GM23338 (cell line): ENCODE measurements around the gene IGDCC3. TPM values are rescaled to one million over a fixed set of nuclear protein-coding genes. Genes with fewer than 3 reads are reported as not detected.

Experiments
- ATAC-seq: fragments of 200-7000 bp; cut with Tn5 transposase; 3 replicates; pipeline ENCODE4 v1.9.1; 2020
- DNase-seq: peaks from one replicate; pipeline ENCODE4 v3.0.0-alpha.2; 2015; ENCODE audit warnings: low spot score
- H2AFZ ChIP-seq: fragments of 200-600 bp; sonication (generic); 2 replicates; pipeline ENCODE4 v1.8.0; 2016; ENCODE audit warnings: antibody characterized with exemption, mild to moderate bottlenecking, moderate library complexity
- H3F3A ChIP-seq: fragments of 200-600 bp; sonication (generic); replicated peaks from 2 replicates; pipeline ENCODE4 v1.8.0; 2017; ENCODE audit warnings: antibody characterized with exemption, mixed run types, low read depth
- H3K27ac ChIP-seq: fragments of 200-600 bp; sonication (generic); 2 replicates; pipeline ENCODE4 v1.6.1; 2016; ENCODE audit warnings: low read depth
- H3K27me3 ChIP-seq: fragments of 200-600 bp; sonication (generic); 2 replicates; pipeline ENCODE4 v1.8.0; 2016; ENCODE audit warnings: mild to moderate bottlenecking, mixed run types, moderate library complexity; ENCODE audit not compliant: insufficient read depth
- H3K36me3 ChIP-seq: fragments of 200-600 bp; sonication (generic); 2 replicates; pipeline ENCODE4 v1.8.0; 2016; ENCODE audit warnings: mild to moderate bottlenecking; ENCODE audit not compliant: insufficient read depth
- H3K4me1 ChIP-seq: fragments of 200-600 bp; sonication (generic); 2 replicates; pipeline ENCODE4 v1.8.0; 2016; ENCODE audit warnings: mild to moderate bottlenecking, moderate library complexity; ENCODE audit not compliant: insufficient read depth
- H3K4me2 ChIP-seq: fragments of 200-600 bp; sonication (generic); 2 replicates; pipeline ENCODE4 v1.7.1; 2017; ENCODE audit warnings: mixed run types
- H3K4me3 ChIP-seq: fragments of 200-600 bp; sonication (generic); 2 replicates; pipeline ENCODE4 v1.6.1; 2016; ENCODE audit warnings: mixed run types
- H3K79me2 ChIP-seq: fragments of 200-600 bp; sonication (generic); replicated peaks from 2 replicates; pipeline ENCODE4 v1.8.0; 2017; ENCODE audit warnings: mild to moderate bottlenecking; ENCODE audit not compliant: insufficient read depth
- H3K9me2 ChIP-seq: fragments of 200-600 bp; sonication (generic); 2 replicates; pipeline ENCODE4 v1.8.0; 2017; ENCODE audit not compliant: insufficient read depth
- H4K20me1 ChIP-seq: fragments of 200-600 bp; sonication (generic); replicated peaks from 2 replicates; pipeline ENCODE4 v1.8.0; 2017; ENCODE audit warnings: mild to moderate bottlenecking; ENCODE audit not compliant: insufficient read depth
- H3K27ac Mint-ChIP-seq: 2 replicates; pipeline ENCODE4 v1.8.0; 2020; ENCODE audit warnings: inconsistent platforms, mild to moderate bottlenecking, moderate library complexity, mixed read lengths
- H3K27me3 Mint-ChIP-seq: 3 replicates; pipeline ENCODE4 v1.8.0; 2022; ENCODE audit warnings: low read depth, mild to moderate bottlenecking, moderate library complexity, mixed read lengths, inconsistent platforms; ENCODE audit not compliant: insufficient read depth, poor library complexity
- H3K36me3 Mint-ChIP-seq: 3 replicates; pipeline ENCODE4 v1.8.0; 2021; ENCODE audit warnings: low read depth, mild to moderate bottlenecking, inconsistent platforms, moderate library complexity, mixed read lengths
- H3K4me1 Mint-ChIP-seq: 3 replicates; pipeline ENCODE4 v1.8.0; 2020; ENCODE audit warnings: mild to moderate bottlenecking, inconsistent platforms, mixed read lengths
- H3K4me3 Mint-ChIP-seq: 3 replicates; pipeline ENCODE4 v1.8.0; 2021; ENCODE audit warnings: moderate library complexity, mild to moderate bottlenecking, inconsistent platforms, mixed read lengths
- H3K9me3 Mint-ChIP-seq: 3 replicates; pipeline ENCODE4 v1.8.0; 2020; ENCODE audit warnings: moderate library complexity, mild to moderate bottlenecking, inconsistent platforms, mixed read lengths
- CREB1 ChIP-seq: fragments of 250-450 bp; sonication (Bioruptor Pico); IDR thresholded peaks from 2 replicates; pipeline ENCODE4 v1.5.0; 2020; ENCODE audit warnings: low read depth, mild to moderate bottlenecking, moderate library complexity
- EZH2 ChIP-seq: fragments of 200-600 bp; sonication (generic); IDR thresholded peaks from one replicate; pipeline ENCODE4 v1.8.0; 2017; ENCODE audit warnings: antibody characterized with exemption, mild to moderate bottlenecking, low read depth; ENCODE audit not compliant: unreplicated experiment
- EZH2phosphoT487 ChIP-seq: fragments of 200-600 bp; sonication (generic); IDR thresholded peaks from one replicate; pipeline ENCODE4 v1.8.1; 2018; ENCODE audit warnings: antibody characterized with exemption; ENCODE audit not compliant: unreplicated experiment
- JUNB ChIP-seq: IDR thresholded peaks from one replicate; pipeline ENCODE4 v1.6.1; 2016; ENCODE audit warnings: antibody characterized with exemption; ENCODE audit not compliant: unreplicated experiment
- NANOG ChIP-seq: IDR thresholded peaks from 2 replicates; pipeline ENCODE4 v1.6.1; 2016; ENCODE audit warnings: antibody characterized with exemption, borderline replicate concordance
- POLR2AphosphoS5 ChIP-seq: IDR thresholded peaks from 2 replicates; pipeline ENCODE4 v1.6.1; 2016; ENCODE audit warnings: antibody characterized with exemption, low read depth
- STAT1 ChIP-seq: IDR thresholded peaks from one replicate; pipeline ENCODE4 v1.6.1; 2016; ENCODE audit warnings: antibody characterized with exemption; ENCODE audit not compliant: unreplicated experiment
- ZNF114 ChIP-seq: fragments of 250-450 bp; sonication (Bioruptor Pico); IDR thresholded peaks from 2 replicates; pipeline ENCODE4 v1.5.0; 2020; ENCODE audit warnings: mild to moderate bottlenecking, moderate library complexity
- ZNF331 ChIP-seq: fragments of 250-450 bp; sonication (Bioruptor Pico); IDR thresholded peaks from 2 replicates; pipeline ENCODE4 v1.5.0; 2020; ENCODE audit warnings: low read depth, mild to moderate bottlenecking, moderate library complexity
- polyA plus RNA-seq: library from polyadenylated mRNA; unstranded; fragments of >200 nt; fragmentation: Nextera tagmentation; extraction: Ambion mirVana; gene quantifications from 2 replicates; pipeline ENCODE4 v1.2.1, GENCODE V29; 2016
- total RNA-seq: library from RNA; depleted of rRNA; stranded (reverse); fragments of >200 nt; shearing (Covaris generic); gene quantifications from 2 replicates; pipeline ENCODE4 v1.2.3, GENCODE V29; 2014
- TF ChIP-seq, protein P1 (sequence below): IDR thresholded peaks from 2 replicates; pipeline ENCODE4 v1.6.1; 2016; ENCODE audit warnings: antibody characterized with exemption
- TF ChIP-seq, protein P2 (sequence below), 2 experiments: fragments of 200-600 bp in 1 of 2; sonication (generic) in 1 of 2; conservative IDR thresholded peaks; 2 replicates each; pipeline versions ENCODE4 v1.5.1 to v1.6.1; 2016 to 2017; ENCODE audit warnings: antibody characterized with exemption in 2 of 2, low read depth in 2 of 2, mild to moderate bottlenecking in 2 of 2, moderate library complexity in 1 of 2
- TF ChIP-seq, protein P3 (sequence below): fragments of 250-450 bp; sonication (Bioruptor Pico); IDR thresholded peaks from 2 replicates; pipeline ENCODE4 v1.5.0; 2020; ENCODE audit warnings: mild to moderate bottlenecking, moderate library complexity
- TF ChIP-seq, protein P4 (sequence below): IDR thresholded peaks from one replicate; pipeline ENCODE4 v1.6.1; 2018; ENCODE audit warnings: antibody characterized with exemption; ENCODE audit not compliant: unreplicated experiment

IGDCC3 gene
- total and polyA plus RNA-seq, 2 experiments from 2014 or later, result 15.3 to 30.7 TPM

DNA sequence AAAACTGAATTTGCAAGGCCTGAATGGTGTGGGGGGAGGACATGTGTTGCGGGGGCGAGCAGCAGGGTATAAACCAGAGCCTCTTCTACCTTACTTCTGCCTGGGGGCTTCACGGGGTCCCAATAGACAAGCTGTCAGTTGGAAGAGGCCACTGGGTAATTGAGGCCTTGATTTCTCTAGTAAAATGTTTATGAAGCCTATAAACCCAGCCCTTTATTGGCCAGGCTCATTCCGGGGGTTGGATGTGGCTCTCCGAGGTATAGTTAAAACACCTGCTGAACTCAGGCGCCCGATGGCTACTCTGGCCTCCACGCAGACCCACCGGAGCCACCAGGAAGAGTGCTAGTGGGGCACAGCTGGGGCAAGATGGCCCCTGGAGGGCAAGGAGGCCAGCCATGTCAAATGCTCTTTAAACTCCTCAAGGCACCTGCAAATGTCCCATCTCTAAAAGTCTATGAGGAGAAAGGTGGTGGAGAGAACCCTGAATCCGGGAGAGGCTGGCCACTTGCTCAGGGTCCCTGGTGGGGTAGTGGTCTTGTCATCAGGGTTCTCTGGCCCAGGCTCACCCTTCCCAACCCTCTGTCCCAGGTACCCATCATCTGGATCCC lies 34.3 kb downstream of the IGDCC3 start:
- no peak for TF ChIP-seq ZNF331 (CRISPR knock-in tag)
- TF ChIP-seq, protein P1, sequence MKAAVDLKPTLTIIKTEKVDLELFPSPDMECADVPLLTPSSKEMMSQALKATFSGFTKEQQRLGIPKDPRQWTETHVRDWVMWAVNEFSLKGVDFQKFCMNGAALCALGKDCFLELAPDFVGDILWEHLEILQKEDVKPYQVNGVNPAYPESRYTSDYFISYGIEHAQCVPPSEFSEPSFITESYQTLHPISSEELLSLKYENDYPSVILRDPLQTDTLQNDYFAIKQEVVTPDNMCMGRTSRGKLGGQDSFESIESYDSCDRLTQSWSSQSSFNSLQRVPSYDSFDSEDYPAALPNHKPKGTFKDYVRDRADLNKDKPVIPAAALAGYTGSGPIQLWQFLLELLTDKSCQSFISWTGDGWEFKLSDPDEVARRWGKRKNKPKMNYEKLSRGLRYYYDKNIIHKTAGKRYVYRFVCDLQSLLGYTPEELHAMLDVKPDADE, result no peak
- TF ChIP-seq, protein P2, sequence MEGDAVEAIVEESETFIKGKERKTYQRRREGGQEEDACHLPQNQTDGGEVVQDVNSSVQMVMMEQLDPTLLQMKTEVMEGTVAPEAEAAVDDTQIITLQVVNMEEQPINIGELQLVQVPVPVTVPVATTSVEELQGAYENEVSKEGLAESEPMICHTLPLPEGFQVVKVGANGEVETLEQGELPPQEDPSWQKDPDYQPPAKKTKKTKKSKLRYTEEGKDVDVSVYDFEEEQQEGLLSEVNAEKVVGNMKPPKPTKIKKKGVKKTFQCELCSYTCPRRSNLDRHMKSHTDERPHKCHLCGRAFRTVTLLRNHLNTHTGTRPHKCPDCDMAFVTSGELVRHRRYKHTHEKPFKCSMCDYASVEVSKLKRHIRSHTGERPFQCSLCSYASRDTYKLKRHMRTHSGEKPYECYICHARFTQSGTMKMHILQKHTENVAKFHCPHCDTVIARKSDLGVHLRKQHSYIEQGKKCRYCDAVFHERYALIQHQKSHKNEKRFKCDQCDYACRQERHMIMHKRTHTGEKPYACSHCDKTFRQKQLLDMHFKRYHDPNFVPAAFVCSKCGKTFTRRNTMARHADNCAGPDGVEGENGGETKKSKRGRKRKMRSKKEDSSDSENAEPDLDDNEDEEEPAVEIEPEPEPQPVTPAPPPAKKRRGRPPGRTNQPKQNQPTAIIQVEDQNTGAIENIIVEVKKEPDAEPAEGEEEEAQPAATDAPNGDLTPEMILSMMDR (conservative IDR thresholded peaks at IDR 0.05; ENCODE audit: low read depth in 2 of 2), result no peak
- TF ChIP-seq EZH2phosphoT487, result no peak
- no peak for TF ChIP-seq NANOG
- no peak for TF ChIP-seq POLR2AphosphoS5
- no peak for TF ChIP-seq EZH2
- TF ChIP-seq CREB1 (CRISPR knock-in tag), result no peak
- TF ChIP-seq JUNB, result no peak
- no peak for TF ChIP-seq ZNF114 (CRISPR knock-in tag)
- TF ChIP-seq, protein P3, sequence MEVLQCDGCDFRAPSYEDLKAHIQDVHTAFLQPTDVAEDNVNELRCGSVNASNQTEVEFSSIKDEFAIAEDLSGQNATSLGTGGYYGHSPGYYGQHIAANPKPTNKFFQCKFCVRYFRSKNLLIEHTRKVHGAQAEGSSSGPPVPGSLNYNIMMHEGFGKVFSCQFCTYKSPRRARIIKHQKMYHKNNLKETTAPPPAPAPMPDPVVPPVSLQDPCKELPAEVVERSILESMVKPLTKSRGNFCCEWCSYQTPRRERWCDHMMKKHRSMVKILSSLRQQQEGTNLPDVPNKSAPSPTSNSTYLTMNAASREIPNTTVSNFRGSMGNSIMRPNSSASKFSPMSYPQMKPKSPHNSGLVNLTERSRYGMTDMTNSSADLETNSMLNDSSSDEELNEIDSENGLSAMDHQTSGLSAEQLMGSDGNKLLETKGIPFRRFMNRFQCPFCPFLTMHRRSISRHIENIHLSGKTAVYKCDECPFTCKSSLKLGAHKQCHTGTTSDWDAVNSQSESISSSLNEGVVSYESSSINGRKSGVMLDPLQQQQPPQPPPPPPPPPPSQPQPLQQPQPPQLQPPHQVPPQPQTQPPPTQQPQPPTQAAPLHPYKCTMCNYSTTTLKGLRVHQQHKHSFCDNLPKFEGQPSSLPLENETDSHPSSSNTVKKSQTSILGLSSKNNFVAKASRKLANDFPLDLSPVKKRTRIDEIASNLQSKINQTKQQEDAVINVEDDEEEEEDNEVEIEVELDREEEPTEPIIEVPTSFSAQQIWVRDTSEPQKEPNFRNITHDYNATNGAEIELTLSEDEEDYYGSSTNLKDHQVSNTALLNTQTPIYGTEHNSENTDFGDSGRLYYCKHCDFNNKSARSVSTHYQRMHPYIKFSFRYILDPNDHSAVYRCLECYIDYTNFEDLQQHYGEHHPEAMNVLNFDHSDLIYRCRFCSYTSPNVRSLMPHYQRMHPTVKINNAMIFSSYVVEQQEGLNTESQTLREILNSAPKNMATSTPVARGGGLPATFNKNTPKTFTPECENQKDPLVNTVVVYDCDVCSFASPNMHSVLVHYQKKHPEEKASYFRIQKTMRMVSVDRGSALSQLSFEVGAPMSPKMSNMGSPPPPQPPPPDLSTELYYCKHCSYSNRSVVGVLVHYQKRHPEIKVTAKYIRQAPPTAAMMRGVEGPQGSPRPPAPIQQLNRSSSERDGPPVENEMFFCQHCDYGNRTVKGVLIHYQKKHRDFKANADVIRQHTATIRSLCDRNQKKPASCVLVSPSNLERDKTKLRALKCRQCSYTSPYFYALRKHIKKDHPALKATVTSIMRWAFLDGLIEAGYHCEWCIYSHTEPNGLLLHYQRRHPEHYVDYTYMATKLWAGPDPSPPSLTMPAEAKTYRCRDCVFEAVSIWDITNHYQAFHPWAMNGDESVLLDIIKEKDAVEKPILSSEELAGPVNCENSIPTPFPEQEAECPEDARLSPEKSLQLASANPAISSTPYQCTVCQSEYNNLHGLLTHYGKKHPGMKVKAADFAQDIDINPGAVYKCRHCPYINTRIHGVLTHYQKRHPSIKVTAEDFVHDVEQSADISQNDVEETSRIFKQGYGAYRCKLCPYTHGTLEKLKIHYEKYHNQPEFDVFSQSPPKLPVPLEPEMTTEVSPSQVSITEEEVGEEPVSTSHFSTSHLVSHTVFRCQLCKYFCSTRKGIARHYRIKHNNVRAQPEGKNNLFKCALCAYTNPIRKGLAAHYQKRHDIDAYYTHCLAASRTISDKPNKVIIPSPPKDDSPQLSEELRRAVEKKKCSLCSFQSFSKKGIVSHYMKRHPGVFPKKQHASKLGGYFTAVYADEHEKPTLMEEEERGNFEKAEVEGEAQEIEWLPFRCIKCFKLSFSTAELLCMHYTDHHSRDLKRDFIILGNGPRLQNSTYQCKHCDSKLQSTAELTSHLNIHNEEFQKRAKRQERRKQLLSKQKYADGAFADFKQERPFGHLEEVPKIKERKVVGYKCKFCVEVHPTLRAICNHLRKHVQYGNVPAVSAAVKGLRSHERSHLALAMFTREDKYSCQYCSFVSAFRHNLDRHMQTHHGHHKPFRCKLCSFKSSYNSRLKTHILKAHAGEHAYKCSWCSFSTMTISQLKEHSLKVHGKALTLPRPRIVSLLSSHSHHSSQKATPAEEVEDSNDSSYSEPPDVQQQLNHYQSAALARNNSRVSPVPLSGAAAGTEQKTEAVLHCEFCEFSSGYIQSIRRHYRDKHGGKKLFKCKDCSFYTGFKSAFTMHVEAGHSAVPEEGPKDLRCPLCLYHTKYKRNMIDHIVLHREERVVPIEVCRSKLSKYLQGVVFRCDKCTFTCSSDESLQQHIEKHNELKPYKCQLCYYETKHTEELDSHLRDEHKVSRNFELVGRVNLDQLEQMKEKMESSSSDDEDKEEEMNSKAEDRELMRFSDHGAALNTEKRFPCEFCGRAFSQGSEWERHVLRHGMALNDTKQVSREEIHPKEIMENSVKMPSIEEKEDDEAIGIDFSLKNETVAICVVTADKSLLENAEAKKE (CRISPR knock-in tag), result no peak
- TF ChIP-seq, protein P4, sequence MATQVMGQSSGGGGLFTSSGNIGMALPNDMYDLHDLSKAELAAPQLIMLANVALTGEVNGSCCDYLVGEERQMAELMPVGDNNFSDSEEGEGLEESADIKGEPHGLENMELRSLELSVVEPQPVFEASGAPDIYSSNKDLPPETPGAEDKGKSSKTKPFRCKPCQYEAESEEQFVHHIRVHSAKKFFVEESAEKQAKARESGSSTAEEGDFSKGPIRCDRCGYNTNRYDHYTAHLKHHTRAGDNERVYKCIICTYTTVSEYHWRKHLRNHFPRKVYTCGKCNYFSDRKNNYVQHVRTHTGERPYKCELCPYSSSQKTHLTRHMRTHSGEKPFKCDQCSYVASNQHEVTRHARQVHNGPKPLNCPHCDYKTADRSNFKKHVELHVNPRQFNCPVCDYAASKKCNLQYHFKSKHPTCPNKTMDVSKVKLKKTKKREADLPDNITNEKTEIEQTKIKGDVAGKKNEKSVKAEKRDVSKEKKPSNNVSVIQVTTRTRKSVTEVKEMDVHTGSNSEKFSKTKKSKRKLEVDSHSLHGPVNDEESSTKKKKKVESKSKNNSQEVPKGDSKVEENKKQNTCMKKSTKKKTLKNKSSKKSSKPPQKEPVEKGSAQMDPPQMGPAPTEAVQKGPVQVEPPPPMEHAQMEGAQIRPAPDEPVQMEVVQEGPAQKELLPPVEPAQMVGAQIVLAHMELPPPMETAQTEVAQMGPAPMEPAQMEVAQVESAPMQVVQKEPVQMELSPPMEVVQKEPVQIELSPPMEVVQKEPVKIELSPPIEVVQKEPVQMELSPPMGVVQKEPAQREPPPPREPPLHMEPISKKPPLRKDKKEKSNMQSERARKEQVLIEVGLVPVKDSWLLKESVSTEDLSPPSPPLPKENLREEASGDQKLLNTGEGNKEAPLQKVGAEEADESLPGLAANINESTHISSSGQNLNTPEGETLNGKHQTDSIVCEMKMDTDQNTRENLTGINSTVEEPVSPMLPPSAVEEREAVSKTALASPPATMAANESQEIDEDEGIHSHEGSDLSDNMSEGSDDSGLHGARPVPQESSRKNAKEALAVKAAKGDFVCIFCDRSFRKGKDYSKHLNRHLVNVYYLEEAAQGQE, result no peak
- no peak for TF ChIP-seq STAT1
- no peak overlapping the region for H2AFZ ChIP-seq
- H3K36me3 ChIP-seq, result no peaks in the 10 kb centered on the region
- no peak overlapping the region for H3K27ac ChIP-seq
- H3K4me3 ChIP-seq, result no peak overlapping the region
- Mint-ChIP-seq H3K36me3 (no peaks in the 10 kb centered on the region), H3K4me3 (no peak overlapping the region), H3K27ac (no peak overlapping the region), H3K9me3 (no peaks in the 10 kb centered on the region), H3K4me1 (peaks cover 34% of the 10 kb centered on the region), H3K27me3 (peaks cover 9% of the 10 kb centered on the region)
- no peak overlapping the region for H3K4me2 ChIP-seq
- ATAC-seq, result no peak
- H3K27me3 ChIP-seq, result no peaks in the 10 kb centered on the region; the same call in 1 of the 2 replicates
- H3K9me2 ChIP-seq, result no peaks in the 10 kb centered on the region
- peaks cover 9% of the 10 kb centered on the region for H4K20me1 ChIP-seq
- H3K4me1 ChIP-seq, result peaks cover 19% of the 10 kb centered on the region
- H3K79me2 ChIP-seq, result no peaks in the 10 kb centered on the region
- H3F3A ChIP-seq, result peaks cover 4% of the 10 kb centered on the region; the same call in 1 of the 2 replicates
- DNase-seq, result no peak
